GM18508 (cell line): ENCODE measurements around the gene DEAF1.
"Not testable (repeated sequence)": the region's sequence is repeated elsewhere in the genome, so short reads cannot be mapped to it uniquely, and the experiment has no call there.

Experiments
- ATAC-seq: cut with Tn5 transposase; IDR thresholded peaks from one replicate; pipeline ENCODE4 v1.9.1; 2021; ENCODE audit warnings: moderate number of reproducible peaks; ENCODE audit not compliant: insufficient read depth, unreplicated experiment

DEAF1 gene

DNA sequence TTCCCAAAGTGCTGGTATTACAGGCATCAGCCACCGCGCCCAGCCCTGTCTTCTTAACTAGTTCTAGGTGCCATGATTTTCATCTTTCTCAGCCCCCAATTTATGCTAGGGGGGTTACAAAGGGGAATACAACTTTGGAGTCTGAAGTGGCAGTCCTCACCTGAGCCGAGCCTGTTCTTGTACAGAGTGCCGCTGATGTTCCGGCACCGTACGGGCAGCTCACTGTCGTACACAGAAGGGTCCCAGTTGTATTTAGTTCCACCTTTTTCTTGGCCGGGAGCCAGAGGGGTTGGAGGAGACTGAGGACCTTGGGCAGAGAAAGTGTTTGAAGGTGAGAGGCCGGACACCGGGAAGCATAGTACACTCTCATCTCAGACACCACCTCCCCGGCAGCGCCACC lies 7.3 kb downstream of the DEAF1 start:
- no peak for ATAC-seq

DNA sequence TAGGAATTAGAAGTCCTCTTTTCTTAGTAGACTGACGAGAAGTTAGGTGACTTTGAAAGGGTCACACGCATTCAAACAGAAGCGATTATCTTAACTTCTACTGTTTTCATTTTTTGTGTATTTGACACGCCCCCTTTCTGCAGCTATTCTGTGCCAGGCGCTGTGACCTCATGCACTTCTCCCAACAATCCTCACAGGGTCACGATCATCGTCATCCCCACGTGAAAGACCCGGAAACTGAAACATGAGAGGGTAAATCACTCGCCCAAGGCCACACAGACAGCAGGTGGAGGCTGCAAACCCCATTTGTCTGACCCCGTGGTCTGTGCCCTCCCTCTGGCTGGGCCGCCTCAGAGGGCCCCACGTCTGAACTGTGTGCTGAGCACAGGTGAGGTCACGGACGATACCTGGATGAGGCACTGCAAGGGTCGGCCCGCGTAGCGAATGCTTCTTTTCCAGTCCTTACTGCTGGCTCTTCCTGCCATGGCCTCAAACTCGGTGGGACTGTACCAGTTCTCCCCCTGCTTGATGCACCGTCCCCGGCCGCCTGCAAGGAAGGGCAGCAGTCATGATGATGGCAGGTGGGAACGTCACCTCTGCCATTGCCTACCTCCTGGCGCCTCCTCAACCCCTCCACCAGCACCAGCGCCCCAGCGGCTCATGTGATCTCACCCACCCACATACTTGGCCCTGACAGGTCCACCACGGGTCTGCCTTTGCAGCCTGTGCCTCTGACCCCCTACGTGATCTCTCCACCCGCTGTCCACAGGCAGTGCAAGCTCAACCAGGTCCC lies 8.4 kb downstream of the DEAF1 start:
- no peak for ATAC-seq

DNA sequence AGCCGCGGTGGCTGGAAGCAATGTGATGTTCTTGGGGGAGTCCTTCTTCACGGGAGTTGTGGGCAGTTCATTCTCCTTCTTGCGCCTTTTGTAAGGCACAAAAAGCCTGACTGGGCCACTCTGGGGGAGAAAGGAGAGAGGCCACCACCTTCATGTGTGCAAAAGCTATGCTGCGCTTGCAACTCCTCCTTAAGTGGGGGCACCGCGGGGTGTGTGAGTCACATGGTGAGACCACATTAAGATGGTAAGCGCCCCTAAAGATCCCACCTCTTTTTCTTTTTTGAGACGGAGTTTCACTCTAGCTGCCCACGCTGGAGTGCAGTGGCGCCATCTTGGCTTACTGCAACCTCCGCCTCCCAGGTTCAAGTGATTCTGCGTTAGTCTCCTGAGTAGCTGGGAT lies 14.1 kb downstream of the DEAF1 start:
- no peak for ATAC-seq

DNA sequence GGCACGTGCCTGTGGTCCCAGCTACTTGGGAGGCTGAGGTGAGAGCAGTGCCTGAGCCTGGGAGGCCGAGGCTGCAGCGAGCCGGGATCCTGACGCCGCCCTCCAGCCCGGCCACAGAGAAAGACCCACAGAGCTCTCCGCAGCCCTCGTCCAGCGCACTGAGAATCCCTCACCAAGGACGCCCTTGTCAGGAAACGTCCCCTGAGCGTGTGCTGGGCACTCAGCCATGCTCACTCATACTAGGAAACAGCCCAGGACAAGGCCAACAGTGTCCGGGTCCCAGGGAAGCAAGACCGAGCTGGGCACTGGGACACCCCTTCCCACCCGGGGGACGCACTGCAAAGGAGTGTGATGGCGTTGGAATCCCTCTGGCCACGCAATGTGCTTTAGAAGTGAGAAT lies 14.5 kb downstream of the DEAF1 start:
- no peak for ATAC-seq

DNA sequence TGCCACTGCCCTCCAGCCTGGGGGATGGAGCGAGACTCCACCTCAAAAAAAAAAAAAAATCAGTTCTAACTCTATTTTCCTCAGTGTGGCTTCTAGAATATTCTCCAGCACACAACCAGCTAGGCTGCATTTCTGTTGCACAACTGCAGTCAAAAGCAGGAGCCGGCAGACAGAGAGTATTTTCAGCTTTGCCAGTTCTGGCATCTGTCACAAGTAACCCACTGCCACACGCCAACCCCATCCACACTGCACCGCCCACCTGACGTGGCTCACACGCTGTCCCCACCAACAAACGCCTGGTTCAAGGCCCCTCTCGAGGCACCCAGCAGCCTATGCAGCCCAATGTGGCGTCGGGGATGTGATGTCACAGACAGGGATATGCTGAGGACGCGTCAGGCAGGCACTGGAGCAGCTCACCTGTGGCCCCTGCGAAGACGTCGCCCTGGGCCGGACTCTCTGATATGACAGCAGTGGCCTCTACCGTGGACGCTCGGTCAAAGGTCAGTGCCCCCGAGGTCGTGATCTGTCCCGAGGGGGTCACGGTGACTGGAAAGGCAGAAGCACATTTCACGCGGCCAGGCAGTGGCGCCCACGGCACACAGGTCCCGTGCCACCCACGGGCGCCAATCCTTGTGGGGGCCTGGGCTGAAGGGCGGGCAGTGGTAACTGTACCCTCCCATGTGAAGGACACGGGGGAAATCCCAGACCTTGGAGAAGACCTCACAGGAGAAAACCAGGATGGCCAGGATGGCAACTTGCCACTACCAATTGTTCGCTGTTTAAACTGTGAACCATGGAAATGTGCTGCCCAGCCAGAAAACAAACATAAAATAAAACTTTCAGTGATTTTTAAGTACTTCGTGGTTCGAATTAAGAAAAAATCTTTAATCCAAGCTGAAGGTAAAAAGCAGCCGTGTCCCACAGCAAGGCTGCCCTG lies 15.5 kb downstream of the DEAF1 start:
- ATAC-seq: no peak

DNA sequence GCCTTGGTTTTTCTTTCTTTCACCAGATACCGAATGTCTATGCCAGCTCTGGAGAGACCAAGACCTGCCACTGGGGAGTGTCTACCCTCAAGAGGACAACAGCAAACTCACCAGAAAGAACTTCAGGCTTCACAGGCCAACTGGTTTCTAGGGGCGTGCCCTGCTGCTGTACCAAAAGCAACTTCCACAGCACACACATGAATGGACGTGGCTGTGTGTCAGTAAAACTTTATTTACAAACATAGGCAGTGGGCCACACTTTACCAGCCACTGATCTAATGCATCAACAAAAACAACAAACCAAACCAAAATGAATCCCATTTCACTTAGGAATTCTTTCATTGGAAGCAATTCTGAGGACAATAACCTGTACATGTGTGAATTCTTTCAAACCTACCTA lies 16.7 kb downstream of the DEAF1 start:
- ATAC-seq: no peak

DNA sequence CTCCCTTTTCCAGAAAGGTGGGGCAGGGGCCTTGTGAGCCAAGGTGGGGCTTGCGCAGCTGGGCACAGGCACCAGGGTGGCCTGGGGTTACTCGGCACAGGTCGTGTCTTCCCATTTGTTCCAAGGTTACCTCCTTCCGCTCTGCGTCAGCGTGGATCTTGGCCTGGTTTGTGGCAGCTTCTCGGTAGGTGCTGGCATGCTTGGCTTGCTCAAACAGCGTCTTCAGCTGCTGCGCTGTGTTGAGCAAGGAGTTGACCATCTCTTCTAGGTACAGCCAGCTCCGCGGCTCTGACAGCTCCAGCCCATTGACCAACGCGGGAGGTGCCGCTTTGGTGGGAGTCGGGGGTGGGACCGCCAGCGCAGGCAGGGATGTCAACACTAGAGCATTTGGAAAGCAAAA lies 20.6 kb downstream of the DEAF1 start:
- no peak for ATAC-seq

DNA sequence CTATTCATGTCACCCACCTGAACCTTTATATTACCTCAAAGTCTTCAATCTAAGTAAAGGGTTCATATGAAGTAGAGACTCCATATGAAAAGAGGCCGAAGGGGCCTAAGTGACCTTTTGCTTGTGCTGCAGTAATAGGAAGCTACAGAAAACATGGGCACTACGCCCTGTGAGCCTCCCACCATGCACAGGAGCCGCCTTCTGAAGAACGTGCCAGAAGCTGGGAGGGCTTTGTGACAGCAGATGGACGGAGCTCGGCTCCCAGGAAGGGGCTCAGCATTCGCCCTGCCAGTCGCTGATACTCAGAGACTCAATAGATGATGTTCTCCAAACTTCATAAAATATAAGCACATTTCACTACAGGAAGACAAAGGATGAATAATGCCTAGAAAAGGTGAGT lies 21.2 kb downstream of the DEAF1 start:
- no peak for ATAC-seq

DNA sequence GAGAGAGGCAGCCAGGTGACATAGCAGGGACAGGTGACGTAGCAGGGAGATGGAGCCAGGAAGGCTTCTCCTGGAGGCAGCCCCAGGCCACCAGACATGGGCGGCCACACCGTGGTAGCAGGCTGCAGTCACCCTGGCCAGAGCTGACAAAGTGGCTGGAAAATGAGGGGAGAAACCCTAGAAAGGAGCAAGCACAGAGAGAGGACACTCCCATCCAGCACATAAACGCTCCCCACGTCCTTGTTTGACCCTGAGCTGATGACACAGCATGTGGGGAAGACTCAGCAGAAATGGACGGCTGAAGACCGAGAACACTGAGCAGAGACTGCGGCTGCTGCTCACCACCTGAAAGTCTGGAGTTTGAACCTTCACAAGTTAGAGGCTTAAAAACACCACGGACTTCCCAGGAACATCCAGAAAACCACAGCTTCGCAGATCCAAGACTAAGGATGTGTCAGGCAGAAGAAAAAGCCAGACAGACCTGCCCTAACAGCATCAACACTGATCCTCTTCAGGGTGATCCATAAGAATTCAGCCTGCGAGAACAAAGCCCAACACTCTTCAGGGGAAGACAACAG lies 29.2 kb downstream of the DEAF1 start:
- ATAC-seq: no peak

DNA sequence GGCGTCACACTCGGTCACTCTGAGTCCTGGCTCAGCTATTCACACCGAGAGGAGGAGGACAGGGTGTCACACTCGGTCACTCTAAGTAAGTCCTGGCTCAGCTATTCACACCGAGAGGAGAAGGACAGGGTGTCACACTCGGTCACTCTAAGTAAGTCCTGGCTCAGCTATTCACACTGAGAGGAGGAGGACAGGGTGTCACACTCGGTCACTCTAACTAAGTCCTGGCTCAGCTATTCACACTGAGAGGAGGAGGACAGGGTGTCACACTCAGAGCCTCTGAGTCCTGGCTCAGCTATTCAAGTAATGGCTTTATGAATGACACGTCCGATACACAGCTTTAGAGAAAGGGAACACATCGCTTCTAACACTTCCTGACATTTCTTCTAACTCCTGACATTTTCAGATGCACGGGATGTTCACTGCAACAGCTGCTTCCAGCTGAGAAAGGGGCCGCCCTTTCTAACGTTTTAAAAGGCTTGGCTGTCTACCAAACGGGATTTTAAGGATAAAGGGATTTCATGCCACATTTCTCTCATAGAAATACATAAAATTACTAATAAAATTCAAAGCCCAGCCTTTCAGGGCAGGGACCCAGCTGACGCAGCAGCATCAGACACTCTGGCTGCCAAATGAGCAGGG lies 29.8 kb downstream of the DEAF1 start:
- ATAC-seq: no peak

DNA sequence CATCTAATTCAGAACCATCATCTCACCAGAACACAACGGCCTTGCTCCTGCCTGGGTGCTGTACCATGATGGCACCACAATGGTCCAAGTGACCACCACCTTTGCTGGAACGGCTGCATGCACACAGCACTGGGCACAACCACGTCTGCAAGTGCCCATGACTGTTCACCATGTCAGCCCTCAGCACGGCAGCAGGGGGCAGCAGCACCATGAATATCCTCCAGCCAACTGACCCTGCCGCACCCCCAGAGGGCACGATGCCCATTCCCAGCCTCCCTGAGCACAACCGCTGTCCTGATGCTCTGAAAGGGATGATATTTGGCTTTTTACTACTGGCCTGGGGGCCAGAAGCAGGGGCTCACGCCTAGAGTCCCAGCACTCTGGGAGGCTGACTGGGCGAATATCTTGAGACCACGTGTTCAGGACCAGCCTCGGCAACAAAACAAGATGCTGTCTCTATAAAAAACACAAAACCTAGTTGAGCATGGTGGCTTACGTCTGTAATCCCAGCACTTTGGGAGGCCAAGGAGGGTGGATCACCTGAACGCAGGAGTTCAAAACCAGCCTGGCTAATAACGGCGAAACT lies 32.2 kb downstream of the DEAF1 start:
- no peak for ATAC-seq

DNA sequence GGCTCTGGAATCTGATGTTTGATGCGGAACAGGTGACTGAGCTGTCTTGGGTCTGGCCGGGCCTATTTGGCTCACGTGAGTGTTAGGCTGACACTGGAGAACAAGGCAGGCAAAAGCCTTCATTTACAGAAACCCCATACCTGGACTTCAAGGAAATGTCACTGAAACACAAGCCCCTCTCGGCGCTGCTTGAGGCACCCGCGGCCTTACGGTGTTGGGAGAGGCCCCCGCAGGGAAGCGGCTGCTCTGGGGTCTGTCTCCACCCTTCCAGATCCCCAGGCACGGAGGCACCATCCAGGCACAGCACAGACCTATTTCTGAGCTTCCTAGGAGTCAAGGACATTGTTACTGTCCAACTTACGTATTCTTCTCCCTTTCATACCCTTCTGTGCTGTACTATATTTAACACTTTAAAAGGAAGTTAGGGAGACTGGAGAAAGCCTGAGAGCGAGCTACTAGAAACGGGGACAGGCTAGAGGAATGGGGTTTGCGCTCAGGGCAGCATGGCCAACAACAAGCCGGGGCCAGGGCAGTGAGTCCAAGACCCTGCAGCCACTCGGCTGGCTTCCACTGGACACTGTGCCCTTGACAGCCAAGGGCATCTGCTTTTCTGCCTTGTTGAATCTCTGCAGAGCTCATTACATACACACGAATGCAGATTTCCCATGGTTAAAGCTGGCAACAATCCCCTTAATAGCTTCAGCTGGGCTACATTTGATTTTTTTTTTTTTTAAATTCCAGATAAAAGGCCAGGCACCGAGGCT lies 34.2 kb downstream of the DEAF1 start:
- no peak for ATAC-seq

DNA sequence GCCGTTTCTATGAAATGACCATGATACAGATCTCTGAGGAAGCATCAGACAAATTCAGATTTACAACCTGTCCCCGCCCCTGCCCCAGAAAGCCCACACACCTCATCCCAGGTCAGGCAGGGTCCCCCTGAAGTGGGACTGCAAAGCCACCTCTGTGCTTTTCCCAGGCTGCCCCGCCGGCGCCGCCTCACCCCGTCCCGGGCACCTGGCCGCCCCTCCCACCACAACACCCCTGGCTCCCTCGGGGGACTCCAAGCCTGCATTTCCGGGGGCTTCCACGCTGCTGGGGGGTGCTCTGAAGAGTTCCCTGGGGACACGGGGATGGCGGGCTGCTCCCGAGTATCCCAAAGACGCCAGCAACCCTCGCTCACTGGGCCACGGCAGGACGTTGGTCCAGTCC lies 34.7 kb downstream of the DEAF1 start:
- ATAC-seq: no peak

DNA sequence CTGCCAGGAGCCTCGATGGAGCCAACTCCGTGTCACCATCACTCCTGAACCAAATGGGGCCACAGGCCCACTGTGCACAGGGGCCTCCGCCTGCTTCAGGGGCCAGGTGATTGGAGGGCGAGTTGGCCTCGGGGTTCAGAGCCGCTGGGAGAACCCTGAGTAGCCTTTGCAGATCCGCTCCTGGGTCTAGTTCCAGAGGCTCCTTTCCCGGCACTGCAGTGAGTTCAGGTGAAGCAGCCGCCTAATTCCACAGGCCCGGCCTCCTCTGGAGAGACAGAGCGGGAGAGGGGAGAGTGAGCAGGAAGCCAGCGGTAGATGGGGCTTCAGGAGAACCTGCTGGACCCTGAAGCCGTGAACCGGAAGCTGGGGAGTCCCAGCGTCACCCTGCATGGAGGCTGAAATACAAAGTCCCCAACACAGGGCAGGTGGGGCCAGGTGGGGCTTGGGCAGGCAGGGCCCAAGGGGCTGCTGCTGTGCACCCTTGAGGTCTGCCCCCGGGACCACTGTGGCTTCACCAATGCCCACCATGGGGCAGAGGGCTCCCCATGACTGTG lies 35.4 kb downstream of the DEAF1 start:
- ATAC-seq: no peak

DNA sequence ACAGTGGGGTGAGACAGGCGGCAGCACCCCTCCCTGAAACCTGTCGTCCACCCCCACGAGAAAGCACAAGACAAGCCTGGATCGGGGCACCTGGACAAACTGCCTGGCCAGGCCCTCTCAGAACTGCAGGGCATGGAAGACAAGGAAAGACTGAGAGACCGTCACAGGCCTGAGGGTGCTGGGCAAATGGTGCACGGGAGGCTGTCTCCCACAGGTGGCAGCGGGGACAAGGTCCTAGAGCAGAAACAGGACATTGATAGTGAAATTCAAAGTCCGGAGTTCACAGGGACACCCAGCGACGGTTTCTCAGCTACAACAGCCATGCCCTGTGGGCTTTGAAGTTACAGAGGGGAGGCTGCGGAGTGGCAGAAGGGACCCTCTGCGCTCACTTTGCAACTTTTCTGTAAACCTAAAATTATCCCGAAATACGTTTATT lies 37.3 kb downstream of the DEAF1 start:
- ATAC-seq: no peak

DNA sequence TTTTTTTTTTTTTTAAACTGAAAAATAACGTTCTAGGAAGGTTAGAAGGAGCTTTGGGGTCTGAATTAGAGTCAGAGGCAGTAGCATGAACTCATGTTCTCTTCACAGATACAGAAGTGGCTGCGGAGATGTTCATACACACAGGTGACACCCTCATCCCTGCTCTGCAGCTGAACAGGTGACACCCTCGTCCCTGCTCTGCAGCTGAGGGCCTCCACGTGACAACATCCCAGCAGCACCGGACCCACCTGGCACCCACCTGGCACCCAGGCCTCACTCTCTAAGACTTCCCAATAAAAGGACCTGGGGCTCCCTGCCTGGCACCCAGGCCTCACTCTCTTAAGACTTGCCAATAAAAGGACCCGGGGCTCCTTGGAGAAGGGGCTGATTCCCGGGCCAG lies 38.2 kb downstream of the DEAF1 start:
- ATAC-seq: no peak

DNA sequence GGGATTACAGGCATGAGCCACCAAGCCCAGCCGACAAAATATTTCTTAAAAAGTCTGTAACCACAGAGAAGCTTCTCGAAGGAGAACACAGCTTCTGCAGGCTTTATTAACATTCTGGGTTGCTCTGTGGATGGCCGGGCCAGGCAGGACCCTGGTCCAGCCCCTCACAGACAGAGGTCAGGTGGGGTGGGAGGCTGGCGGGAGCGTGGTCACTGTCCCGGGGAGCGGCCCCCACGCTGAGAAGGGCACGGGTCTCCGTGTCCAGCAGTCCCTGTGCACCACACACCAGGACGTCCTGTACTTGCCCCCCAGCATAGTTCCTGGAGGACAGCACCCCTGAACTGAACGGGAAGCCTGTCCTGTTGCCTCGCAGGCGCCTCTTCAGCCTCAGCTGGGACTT lies 38.6 kb downstream of the DEAF1 start:
- no peak for ATAC-seq

DNA sequence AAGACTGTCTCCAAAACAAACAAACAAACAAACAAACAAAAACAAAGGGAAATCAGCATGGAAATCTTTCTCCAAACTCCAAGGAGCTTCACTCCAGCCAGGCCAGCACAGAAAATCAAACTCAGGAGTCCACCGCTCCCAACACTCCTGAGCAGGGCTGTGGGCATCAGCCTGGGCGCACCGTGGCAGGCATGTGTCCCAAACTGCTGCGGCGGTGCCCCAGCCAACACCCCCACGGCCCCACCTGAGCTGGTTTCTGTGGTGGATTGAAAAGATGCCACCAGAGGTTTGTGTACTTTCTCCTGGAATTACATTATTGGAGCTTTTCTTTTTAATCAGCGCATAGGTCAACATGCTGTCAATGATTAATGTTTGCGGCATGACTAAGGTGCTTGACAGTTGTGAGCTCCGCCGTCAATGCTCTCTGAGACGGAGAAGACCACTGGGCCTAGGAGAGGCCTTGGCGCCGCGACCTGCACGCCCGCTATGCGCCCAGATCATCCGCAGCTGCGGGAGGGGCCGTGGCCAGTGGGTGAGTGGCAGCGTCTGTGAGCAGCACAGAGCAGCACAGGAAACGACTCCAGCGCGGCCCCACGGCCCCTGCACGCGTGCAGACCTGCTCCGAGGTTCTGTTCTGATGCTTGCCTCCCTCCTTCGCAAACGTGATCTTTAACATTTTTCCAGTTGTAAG lies 39.8 kb downstream of the DEAF1 start:
- ATAC-seq: no peak

DNA sequence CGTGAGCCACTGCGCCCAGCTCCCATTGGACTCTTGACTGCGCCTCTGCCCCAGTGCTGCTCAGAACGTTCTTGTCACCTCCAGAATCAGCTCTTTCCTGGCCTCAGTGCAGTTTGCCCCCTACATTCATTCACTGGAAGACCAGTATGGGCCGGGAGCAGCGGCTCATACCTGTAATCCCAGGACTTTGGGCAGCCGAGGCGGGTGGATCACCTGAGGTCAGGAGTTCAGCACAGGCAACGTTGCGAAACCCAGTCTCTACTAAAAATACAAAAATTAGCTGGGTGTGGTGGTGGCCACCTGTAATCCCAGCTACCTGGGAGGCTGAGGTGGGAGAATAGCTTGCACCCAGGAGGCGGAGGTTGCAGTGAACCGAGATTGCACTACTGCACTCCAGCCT lies 40.6 kb downstream of the DEAF1 start:
- ATAC-seq: not testable (repeated sequence)
